Bladder microvascular endothelial cell (primary cell): ENCODE data around the gene PHLDA2. TPM values are rescaled to one million over a fixed set of nuclear protein-coding genes. Genes with fewer than 3 reads are reported as not detected.

Source experiments
- total RNA-seq: library from RNA; depleted of rRNA; stranded (reverse); fragments of >200 nt; gene quantifications from 2 replicates; pipeline ENCODE4 v1.2.3, GENCODE V29; 2014

The PHLDA2 gene
- total RNA-seq = 1.8 and 2.8 TPM in 2 replicates

GRCh38 chr11:2928605-2929530 lies at the start of gene PHLDA2:
Gene PHLDA2 (minus strand): TSS chr11:2929420. CDS start chr11:2929364, 56 bp downstream.

GRCh38 chr11:2885678-2886081 lies 43.5 kb downstream of the PHLDA2 start, which contains the start of gene CDKN1C:
Gene CDKN1C (minus strand): TSS chr11:2885775. CDS start chr11:2885456, 319 bp downstream.

Other genes starting within 250 kb of the PHLDA2 start
- gene KCNQ1OT1, start 229.4 kb downstream of the PHLDA2 start, total RNA-seq = 0.32 and 2.6 TPM in 2 replicates
- 16.0 and 62.6 TPM in 2 replicates for gene CDKN1C, start 43.6 kb downstream of the PHLDA2 start, total RNA-seq
- gene NAP1L4, start 62.9 kb upstream of the PHLDA2 start, total RNA-seq = 152 and 237 TPM in 2 replicates
- gene CARS1, start 128.0 kb upstream of the PHLDA2 start, total RNA-seq = 35.5 and 44.1 TPM in 2 replicates
- 34.2 and 56.3 TPM in 2 replicates for gene OSBPL5, start 235.9 kb upstream of the PHLDA2 start, total RNA-seq